Subcutaneous adipose tissue (tissue), 4 donors: ENCODE data around the gene CLN5. TPM values are rescaled to one million over a fixed set of nuclear protein-coding genes. Genes with fewer than 3 reads are reported as not detected.

ENCODE experiments used
- total RNA-seq, 4 donors: library from RNA; depleted of rRNA; stranded (reverse); fragments of >200 nt; gene quantifications; one replicate each; pipeline ENCODE4 v1.1.0, GENCODE V29; 2016
- TF ChIP-seq, protein P1 (sequence below): fragments of 450-650 bp; IDR thresholded peaks from one replicate; pipeline ENCODE4 v1.5.1; 2016; ENCODE audit warnings: low read depth, mild to moderate bottlenecking, control low read depth, antibody characterized with exemption, moderate library complexity

Gene CLN5
- total RNA-seq: 10 to 100 TPM; 28.8 to 42.1 (median 34.5) TPM

DNA sequence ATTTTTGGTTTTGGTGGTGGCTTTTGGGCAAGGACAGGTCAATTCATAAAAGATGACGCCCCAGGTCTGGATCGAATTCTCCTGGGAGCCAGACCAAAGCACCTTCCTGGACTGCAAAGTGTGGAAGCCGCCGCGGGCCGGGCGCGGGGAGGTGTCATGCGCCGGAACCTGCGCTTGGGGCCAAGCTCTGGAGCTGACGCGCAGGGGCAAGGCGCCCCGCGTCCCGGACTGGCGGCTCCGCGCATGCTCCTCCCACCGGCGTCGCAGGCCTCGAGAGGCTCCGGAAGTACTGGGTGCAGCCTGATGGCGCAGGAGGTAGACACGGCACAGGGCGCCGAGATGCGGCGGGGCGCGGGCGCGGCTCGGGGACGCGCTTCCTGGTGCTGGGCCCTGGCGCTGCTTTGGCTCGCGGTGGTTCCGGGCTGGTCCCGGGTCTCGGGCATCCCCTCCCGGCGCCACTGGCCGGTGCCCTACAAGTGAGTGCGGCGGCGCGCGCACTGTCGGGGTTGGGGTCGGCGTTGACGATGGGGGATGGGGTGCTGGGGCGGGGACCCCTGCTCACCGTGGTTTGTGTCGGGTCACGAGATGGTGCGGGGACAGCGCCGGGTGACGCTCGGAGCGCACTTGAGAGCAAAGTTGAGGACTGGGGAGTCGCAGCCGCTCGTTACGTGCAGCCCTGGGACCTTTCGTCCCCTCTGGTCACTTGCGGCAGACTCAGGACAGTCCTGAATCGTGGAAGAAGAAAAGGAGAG is at the start of gene CLN5:
Gene CLN5 (plus strand): TSS at position 286 of the 752 bp plus-strand sequence. CDS start 18 bp downstream, at position 304.
- TF ChIP-seq, protein P1, sequence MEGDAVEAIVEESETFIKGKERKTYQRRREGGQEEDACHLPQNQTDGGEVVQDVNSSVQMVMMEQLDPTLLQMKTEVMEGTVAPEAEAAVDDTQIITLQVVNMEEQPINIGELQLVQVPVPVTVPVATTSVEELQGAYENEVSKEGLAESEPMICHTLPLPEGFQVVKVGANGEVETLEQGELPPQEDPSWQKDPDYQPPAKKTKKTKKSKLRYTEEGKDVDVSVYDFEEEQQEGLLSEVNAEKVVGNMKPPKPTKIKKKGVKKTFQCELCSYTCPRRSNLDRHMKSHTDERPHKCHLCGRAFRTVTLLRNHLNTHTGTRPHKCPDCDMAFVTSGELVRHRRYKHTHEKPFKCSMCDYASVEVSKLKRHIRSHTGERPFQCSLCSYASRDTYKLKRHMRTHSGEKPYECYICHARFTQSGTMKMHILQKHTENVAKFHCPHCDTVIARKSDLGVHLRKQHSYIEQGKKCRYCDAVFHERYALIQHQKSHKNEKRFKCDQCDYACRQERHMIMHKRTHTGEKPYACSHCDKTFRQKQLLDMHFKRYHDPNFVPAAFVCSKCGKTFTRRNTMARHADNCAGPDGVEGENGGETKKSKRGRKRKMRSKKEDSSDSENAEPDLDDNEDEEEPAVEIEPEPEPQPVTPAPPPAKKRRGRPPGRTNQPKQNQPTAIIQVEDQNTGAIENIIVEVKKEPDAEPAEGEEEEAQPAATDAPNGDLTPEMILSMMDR: no peak

DNA sequence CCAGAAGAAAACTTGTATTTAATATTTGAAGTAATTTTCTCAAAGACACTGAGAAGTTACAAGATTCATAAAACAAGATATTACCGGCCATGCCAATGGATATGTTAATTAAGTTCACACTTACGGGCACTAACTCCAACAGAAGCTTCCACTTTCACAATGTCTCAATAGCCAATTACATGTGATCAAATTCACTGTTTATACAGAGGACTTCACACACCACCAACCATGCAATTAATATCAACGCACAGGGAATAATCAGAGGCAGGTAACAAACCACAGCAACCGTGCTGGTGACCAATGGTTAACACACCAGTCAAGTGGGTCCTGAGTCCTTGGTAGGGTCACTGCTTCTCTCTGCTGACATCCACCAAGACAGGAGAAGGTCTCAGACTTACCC is 49.5 kb upstream of the CLN5 start:
- TF ChIP-seq, protein P1: no peak

DNA sequence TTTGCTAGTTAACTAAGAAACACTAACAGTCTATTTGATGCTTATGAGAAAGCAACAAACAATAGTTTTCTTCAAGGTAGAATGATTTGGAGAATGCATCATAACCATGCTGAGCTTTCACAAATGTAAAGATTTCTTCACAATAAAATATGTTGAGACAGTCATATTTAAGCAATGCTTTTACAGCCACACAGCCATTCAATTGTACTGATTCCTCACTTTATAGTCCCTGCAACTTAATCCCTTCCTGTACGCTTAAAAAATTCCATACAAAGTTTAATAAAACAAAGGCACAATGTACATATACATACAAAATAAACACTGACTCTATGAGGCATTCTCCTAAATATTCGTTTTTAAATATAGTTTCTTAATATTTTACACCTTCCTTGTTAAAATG is 48.2 kb upstream of the CLN5 start:
- TF ChIP-seq, protein P1: no peak

DNA sequence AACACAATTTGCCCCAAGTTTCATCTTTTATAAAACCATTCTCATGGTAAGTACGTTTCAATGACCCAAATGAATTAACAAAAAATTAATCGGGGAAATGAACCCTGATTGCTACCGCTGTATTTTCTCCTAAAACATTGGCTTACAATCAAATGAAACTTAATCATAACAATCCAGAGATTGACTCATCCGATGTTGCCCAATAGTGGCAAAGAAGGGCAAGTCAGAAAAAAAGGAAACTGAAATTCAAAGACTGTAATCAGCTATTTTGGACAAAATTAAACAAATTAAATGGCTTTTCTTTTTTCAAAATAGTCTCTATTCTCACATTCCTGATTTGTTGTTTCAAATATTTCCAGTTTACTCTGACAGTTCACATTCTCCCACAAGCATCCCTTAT is 47.4 kb upstream of the CLN5 start:
- TF ChIP-seq, protein P1: no peak

DNA sequence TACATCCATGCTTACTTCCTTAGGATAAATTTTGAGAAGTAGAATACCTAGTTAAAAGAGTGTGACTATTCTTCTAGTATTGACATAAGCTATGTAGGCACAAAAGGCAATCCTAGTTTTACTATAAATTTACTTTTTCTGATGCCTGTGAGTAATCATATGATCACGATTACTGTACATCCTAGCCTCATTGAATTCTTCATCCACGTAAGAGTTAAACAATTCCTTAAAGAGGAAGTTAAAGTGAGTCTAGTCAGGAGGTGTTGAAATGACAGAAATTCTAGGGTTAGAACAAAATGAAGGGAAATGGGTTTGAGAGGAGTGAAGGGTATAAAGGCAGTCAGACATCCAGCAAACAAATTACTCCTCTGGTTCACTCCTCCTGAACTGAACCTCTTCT is 43.7 kb upstream of the CLN5 start, which contains the start of gene ACOD1:
Gene ACOD1 (plus strand): TSS at position 363 of the 400 bp plus-strand sequence. CDS start 48 bp downstream, outside the sequence.
- TF ChIP-seq, protein P1: no peak

DNA sequence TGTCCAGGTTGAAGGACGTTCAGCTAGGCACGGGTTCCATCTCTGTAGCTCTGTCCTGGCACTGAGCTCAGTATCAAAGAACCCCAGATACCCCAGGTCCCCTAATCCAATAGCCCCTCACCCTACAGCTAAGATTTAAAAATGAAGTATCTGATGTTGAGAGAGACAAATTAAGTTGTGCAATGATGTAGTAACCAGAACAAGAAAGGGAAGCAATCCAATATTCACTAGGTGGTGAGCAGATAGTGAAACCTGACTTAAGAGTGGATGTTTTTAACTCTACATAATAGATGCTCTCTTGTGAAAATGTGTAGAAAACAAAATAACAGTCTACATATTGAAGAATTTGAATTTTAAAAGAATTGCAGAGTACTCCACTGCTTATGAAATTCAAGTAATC is 41.8 kb upstream of the CLN5 start:
- TF ChIP-seq, protein P1: no peak

DNA sequence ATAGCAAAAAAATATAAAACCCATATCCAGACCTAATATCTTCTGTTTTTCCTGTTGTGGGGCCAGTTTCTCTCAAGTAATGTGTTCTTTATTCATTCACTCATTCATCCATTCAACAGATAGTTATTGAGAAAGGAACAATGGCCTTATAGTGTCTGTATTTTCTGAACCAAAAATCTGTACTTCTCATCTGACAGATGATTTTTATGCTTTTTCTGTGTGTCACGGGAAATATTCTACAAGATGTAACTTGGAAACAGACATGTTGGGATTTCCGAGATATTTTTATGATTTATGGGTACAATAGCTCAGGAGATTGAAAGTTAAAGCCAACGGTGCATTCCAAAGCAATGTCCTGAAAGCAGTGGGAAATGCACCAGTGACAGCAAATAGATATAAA is 37.9 kb upstream of the CLN5 start:
- TF ChIP-seq, protein P1: no peak
